Measurements from ENCODE around the gene ATP8A2.

Gene ATP8A2

GRCh38 chr13:25384758-25385410, 13.1 kb downstream of the ATP8A2 start:
- no peak for TF ChIP-seq CTCF (IDR thresholded peaks at IDR 0.05; ENCODE audit: low read depth, low read length)
- TF ChIP-seq MYC (IDR thresholded peaks at IDR 0.05; ENCODE audit: low read depth, low read length): no peak
- no peak for TF ChIP-seq POLR2A (IDR thresholded peaks at IDR 0.05; ENCODE audit: extremely low read depth, insufficient read length)
- no peak for TF ChIP-seq MAX (IDR thresholded peaks at IDR 0.05; ENCODE audit: low read depth, low read length)

DNA sequence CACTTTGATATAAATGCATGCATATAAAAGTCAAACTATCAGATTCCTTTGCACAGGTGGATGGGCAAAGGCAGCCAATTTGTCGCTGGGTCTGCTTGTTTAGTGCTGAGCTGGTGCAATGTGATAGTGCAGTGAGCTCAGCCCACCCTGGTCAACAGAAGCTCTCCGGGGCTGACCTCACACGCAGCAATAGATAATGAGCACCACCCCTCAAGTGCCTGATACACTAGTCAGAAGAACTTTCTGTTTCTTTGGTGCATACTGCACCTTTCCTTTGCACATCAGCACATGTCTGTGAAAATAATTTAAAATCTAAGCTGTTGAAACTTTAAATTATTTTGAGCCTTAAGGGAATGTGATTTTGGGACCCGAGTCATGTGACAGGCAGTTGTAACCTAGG, 20.2 kb downstream of the ATP8A2 start:
- DNase-seq (ENCODE audit: low read depth): no peak
- TF ChIP-seq CTCF (IDR thresholded peaks at IDR 0.05; ENCODE audit: low read depth, low read length) (no peak), MYC (IDR thresholded peaks at IDR 0.05; ENCODE audit: low read depth, low read length) (no peak), MAX (IDR thresholded peaks at IDR 0.05; ENCODE audit: low read depth, low read length) (no peak), POLR2A (IDR thresholded peaks at IDR 0.05; ENCODE audit: extremely low read depth, insufficient read length) (no peak)
- H3K4me3 ChIP-seq (ENCODE audit: low read depth, low read length): no peak overlapping the region

More at GRCh38 chr13:25384758-25385410, 13.1 kb downstream of the ATP8A2 start:
- no peak overlapping the region for H3K4me3 ChIP-seq (ENCODE audit: low read depth, low read length)
- DNase-seq (ENCODE audit: low read depth): no peak

- TF ChIP-seq POLR2A (IDR thresholded peaks at IDR 0.05; ENCODE audit: extremely low read depth, insufficient read length) (no peak), CTCF (IDR thresholded peaks at IDR 0.05; ENCODE audit: low read depth, low read length) (no peak), MAX (IDR thresholded peaks at IDR 0.05; ENCODE audit: low read depth, low read length) (no peak), MYC (IDR thresholded peaks at IDR 0.05; ENCODE audit: low read depth, low read length) (no peak)
Measured at GRCh38 chr13:25394402-25395060, 22.8 kb downstream of the ATP8A2 start.

DNA sequence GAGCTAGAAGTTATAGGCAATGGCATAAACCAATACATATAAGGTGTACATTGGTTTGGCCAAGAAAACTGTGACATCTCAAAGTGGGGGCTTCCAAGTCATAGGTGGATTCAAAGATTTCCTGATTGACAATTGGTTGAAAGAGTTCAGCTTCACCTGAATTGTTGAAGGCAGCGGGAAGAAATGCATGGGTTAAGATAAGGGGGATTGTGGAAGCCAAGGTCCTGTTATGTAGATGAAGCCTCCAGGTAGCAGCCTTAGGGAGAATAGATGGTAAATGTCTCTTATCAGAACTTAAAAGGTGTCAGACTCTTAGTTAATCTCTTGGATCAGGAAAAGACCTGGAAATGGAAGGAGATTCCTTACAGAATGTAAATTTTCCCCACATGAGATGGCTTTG, 26.0 kb downstream of the ATP8A2 start:
- no peak for DNase-seq (ENCODE audit: low read depth)
- TF ChIP-seq MYC (IDR thresholded peaks at IDR 0.05; ENCODE audit: low read depth, low read length) (no peak), MAX (IDR thresholded peaks at IDR 0.05; ENCODE audit: low read depth, low read length) (no peak)
- no peak overlapping the region for H3K4me3 ChIP-seq (ENCODE audit: low read depth, low read length)

More at GRCh38 chr13:25394402-25395060, 22.8 kb downstream of the ATP8A2 start:
- no peak for DNase-seq (ENCODE audit: low read depth)
- H3K4me3 ChIP-seq (ENCODE audit: low read depth, low read length): no peak overlapping the region

- no peak for DNase-seq (ENCODE audit: low read depth)
- TF ChIP-seq CTCF (IDR thresholded peaks at IDR 0.05; ENCODE audit: low read depth, low read length): no peak
- no peak overlapping the region for H3K4me3 ChIP-seq (ENCODE audit: low read depth, low read length)
Measured at GRCh38 chr13:25400925-25401324, 29.2 kb downstream of the ATP8A2 start.

DNA sequence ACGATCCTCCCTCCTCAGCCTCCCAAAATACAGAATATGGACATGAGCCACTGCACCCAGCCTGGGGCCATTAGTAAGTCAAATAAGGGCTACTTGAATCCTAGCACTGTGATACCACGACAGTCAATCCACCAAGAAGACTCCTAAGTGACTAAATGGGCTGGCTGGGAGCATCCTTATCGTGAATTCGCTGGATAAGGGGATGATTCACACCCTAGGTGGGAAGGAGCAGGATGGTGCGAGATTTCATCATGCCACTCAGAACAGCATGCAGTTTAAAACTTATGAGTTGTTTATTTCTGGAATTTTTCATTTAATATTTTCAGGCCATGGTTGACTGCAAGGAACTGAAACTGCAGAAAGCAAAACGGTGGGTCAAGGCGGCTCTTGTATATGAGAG, 30.2 kb downstream of the ATP8A2 start:
- no peak overlapping the region for H3K4me3 ChIP-seq (ENCODE audit: low read depth, low read length)
- TF ChIP-seq POLR2A (IDR thresholded peaks at IDR 0.05; ENCODE audit: extremely low read depth, insufficient read length) (no peak), CTCF (IDR thresholded peaks at IDR 0.05; ENCODE audit: low read depth, low read length) (no peak), MYC (IDR thresholded peaks at IDR 0.05; ENCODE audit: low read depth, low read length) (no peak), MAX (IDR thresholded peaks at IDR 0.05; ENCODE audit: low read depth, low read length) (no peak)
- no peak for DNase-seq (ENCODE audit: low read depth)

Measured in NB4 (cell line).